Mesodermal cell (in vitro differentiated cells): Measurements from ENCODE around the gene CCR5.

Experiments
- H3K27ac ChIP-seq: 2 replicates; pipeline ENCODE4 v1.7.0; 2013; ENCODE audit warnings: mild to moderate bottlenecking, low read depth, low read length, moderate library complexity; ENCODE audit not compliant: severe bottlenecking
- H3K36me3 ChIP-seq: 2 replicates; pipeline ENCODE4 v1.7.1; 2013; ENCODE audit warnings: mild to moderate bottlenecking, low read length, moderate library complexity; ENCODE audit not compliant: control insufficient read depth, insufficient read depth
- H3K4me1 ChIP-seq: one replicate; pipeline ENCODE4 v1.7.1; 2013; ENCODE audit warnings: mild to moderate bottlenecking, low read length; ENCODE audit not compliant: insufficient read depth, control insufficient read depth, poor library complexity, severe bottlenecking
- H3K4me3 ChIP-seq: 2 replicates; pipeline ENCODE4 v1.7.0; 2013; ENCODE audit warnings: low read length, control low read depth, mild to moderate bottlenecking; ENCODE audit not compliant: insufficient read depth, poor library complexity, severe bottlenecking; ENCODE audit errors: extremely low read depth
- H3K9me3 ChIP-seq: 2 replicates; pipeline ENCODE4 v1.7.1; 2013; ENCODE audit warnings: mild to moderate bottlenecking, low read length, moderate library complexity; ENCODE audit not compliant: control insufficient read depth
- WGBS, 2 experiments: methylation state at CpG; one replicate each; pipeline ENCODE4 v1.1.5; 2013; ENCODE audit warnings: missing lambda C conversion rate in 2 of 2; ENCODE audit not compliant: insufficient coverage in 2 of 2; 5-methylcytosine and 5-hydroxymethylcytosine counted together

CCR5 gene

DNA sequence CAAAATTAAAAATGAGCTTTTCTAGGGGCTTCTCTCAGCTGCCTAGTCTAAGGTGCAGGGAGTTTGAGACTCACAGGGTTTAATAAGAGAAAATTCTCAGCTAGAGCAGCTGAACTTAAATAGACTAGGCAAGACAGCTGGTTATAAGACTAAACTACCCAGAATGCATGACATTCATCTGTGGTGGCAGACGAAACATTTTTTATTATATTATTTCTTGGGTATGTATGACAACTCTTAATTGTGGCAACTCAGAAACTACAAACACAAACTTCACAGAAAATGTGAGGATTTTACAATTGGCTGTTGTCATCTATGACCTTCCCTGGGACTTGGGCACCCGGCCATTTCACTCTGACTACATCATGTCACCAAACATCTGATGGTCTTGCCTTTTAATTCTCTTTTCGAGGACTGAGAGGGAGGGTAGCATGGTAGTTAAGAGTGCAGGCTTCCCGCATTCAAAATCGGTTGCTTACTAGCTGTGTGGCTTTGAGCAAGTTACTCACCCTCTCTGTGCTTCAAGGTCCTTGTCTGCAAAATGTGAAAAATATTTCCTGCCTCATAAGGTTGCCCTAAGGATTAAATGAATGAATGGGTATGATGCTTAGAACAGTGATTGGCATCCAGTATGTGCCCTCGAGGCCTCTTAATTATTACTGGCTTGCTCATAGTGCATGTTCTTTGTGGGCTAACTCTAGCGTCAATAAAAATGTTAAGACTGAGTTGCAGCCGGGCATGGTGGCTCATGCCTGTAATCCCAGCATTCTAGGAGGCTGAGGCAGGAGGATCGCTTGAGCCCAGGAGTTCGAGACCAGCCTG is 984 bp downstream of the CCR5 start:
- H3K4me1 ChIP-seq: peaks cover 5% of the 10 kb centered on the region
- no peak overlapping the region for H3K27ac ChIP-seq
- 81 to 83% methylated on average over 6 to 8 of the region's 10 CpGs for WGBS, 2 experiments
- H3K9me3 ChIP-seq: no peaks in the 10 kb centered on the region
- no peaks in the 10 kb centered on the region for H3K36me3 ChIP-seq
- no peak overlapping the region for H3K4me3 ChIP-seq

DNA sequence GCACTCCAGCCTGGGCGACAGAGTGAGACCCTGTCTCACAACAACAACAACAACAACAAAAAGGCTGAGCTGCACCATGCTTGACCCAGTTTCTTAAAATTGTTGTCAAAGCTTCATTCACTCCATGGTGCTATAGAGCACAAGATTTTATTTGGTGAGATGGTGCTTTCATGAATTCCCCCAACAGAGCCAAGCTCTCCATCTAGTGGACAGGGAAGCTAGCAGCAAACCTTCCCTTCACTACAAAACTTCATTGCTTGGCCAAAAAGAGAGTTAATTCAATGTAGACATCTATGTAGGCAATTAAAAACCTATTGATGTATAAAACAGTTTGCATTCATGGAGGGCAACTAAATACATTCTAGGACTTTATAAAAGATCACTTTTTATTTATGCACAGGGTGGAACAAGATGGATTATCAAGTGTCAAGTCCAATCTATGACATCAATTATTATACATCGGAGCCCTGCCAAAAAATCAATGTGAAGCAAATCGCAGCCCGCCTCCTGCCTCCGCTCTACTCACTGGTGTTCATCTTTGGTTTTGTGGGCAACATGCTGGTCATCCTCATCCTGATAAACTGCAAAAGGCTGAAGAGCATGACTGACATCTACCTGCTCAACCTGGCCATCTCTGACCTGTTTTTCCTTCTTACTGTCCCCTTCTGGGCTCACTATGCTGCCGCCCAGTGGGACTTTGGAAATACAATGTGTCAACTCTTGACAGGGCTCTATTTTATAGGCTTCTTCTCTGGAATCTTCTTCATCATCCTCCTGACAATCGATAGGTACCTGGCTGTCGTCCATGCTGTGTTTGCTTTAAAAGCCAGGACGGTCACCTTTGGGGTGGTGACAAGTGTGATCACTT is 2.0 kb downstream of the CCR5 start:
- peaks cover 5% of the 10 kb centered on the region for H3K4me1 ChIP-seq
- H3K9me3 ChIP-seq: no peaks in the 10 kb centered on the region
- H3K36me3 ChIP-seq: no peaks in the 10 kb centered on the region
- no peak overlapping the region for H3K4me3 ChIP-seq
- H3K27ac ChIP-seq: no peak overlapping the region
- WGBS, 2 experiments: 92 to 94% methylated on average over 4 to 6 of the region's 9 CpGs

DNA sequence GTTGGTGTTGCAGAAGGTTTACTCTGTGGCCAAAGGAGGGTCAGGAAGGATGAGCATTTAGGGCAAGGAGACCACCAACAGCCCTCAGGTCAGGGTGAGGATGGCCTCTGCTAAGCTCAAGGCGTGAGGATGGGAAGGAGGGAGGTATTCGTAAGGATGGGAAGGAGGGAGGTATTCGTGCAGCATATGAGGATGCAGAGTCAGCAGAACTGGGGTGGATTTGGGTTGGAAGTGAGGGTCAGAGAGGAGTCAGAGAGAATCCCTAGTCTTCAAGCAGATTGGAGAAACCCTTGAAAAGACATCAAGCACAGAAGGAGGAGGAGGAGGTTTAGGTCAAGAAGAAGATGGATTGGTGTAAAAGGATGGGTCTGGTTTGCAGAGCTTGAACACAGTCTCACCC is 4.0 kb downstream of the CCR5 start:
- Histone ChIP-seq H3K9me3 (no peaks in the 10 kb centered on the region), H3K27ac (no peak overlapping the region), H3K4me1 (peaks cover 5% of the 10 kb centered on the region), H3K36me3 (no peaks in the 10 kb centered on the region), H3K4me3 (no peak overlapping the region)
- 74 to 86% methylated on average over 3 of the region's 3 CpGs for WGBS, 2 experiments

DNA sequence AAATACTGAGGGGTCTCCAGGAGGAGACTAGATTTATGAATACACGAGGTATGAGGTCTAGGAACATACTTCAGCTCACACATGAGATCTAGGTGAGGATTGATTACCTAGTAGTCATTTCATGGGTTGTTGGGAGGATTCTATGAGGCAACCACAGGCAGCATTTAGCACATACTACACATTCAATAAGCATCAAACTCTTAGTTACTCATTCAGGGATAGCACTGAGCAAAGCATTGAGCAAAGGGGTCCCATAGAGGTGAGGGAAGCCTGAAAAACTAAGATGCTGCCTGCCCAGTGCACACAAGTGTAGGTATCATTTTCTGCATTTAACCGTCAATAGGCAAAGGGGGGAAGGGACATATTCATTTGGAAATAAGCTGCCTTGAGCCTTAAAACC is 4.5 kb downstream of the CCR5 start:
- 100% methylated on average over 1 of the region's 2 CpGs; no CpG with 5 or more reads in 1 of the 2 experiments for WGBS, 2 experiments
- H3K4me3 ChIP-seq: no peak overlapping the region
- no peaks in the 10 kb centered on the region for H3K36me3 ChIP-seq
- H3K4me1 ChIP-seq: peaks cover 5% of the 10 kb centered on the region
- no peaks in the 10 kb centered on the region for H3K9me3 ChIP-seq
- H3K27ac ChIP-seq: no peak overlapping the region

DNA sequence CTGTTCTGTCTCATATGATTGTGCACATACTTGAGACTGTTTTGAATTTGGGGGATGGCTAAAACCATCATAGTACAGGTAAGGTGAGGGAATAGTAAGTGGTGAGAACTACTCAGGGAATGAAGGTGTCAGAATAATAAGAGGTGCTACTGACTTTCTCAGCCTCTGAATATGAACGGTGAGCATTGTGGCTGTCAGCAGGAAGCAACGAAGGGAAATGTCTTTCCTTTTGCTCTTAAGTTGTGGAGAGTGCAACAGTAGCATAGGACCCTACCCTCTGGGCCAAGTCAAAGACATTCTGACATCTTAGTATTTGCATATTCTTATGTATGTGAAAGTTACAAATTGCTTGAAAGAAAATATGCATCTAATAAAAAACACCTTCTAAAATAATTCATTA is 5.1 kb downstream of the CCR5 start:
- H3K9me3 ChIP-seq: no peaks in the 10 kb centered on the region
- H3K4me3 ChIP-seq: no peak overlapping the region
- peaks cover 4% of the 10 kb centered on the region for H3K4me1 ChIP-seq
- WGBS, 2 experiments: 26 to 37% methylated on average over 2 of the region's 2 CpGs
- H3K27ac ChIP-seq: no peak overlapping the region
- H3K36me3 ChIP-seq: no peaks in the 10 kb centered on the region

DNA sequence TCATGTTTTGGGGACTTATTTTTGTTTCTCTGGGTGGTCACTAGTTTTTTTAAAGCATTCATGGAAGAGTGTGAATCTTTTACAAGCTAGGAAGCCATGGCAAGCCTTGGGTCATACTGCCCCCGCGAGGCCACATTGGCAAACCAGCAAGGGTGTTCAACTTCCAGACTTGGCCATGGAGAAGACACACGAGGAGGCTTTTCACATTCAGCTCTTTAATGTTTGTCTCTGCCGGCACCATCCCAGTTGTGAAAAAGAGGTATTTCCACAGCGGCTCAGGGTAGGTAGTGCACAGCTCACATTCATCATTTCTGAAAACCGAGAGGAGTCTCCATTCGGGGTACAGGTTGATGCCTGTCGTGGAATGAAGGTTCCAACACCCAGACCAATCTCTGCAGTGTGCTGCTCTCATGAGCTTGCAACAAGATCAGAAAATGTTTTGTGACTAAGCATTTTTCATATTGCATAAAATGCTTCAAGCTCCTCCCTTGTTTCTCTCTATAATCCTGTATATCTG is 7.7 kb downstream of the CCR5 start:
- H3K4me1 ChIP-seq: peaks cover 2% of the 10 kb centered on the region
- H3K27ac ChIP-seq: no peak overlapping the region
- H3K4me3 ChIP-seq: no peak overlapping the region
- 41 to 53% methylated on average over 7 to 8 of the region's 8 CpGs for WGBS, 2 experiments
- H3K36me3 ChIP-seq: no peaks in the 10 kb centered on the region
- no peaks in the 10 kb centered on the region for H3K9me3 ChIP-seq

DNA sequence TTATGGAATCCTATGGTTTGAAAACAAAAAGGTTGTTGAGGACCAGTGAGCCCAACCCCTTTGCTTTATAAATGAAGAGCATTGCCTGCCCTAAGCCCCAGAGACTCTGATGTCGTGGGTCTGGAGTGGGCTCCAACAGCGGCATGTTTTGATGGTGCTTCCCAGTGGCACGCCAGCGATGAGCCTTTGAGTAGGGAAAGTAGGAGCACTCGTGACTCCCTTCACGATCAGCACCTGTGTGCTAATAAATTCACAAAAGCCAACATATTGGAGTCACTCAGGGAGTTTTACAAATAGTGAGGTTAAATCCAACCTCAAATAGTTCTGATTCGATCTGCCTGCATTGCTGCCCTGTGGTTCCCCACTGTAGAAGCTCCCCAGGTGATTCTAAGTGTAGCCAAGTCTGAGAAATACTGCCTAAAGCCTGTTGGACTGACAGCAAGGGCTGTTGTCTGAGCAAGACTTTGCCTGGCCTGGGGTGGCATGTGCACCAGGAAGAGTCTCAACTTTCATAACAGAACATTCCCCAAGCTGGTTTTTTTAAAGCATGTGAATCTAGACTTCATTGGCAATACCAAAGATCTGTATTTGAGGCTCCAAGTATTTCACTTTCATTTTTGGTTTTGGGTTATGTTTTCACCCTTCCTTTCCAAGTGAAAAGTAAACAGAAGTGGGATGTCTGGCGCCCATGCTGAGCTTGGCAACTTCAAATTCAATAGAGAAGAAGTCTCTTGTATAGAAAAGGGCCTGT is 9.9 kb downstream of the CCR5 start:
- H3K36me3 ChIP-seq: no peaks in the 10 kb centered on the region
- peaks cover 2% of the 10 kb centered on the region for H3K4me1 ChIP-seq
- no peak overlapping the region for H3K27ac ChIP-seq
- H3K4me3 ChIP-seq: no peak overlapping the region
- H3K9me3 ChIP-seq: no peaks in the 10 kb centered on the region
- 63 to 64% methylated on average over 3 to 6 of the region's 8 CpGs for WGBS, 2 experiments

DNA sequence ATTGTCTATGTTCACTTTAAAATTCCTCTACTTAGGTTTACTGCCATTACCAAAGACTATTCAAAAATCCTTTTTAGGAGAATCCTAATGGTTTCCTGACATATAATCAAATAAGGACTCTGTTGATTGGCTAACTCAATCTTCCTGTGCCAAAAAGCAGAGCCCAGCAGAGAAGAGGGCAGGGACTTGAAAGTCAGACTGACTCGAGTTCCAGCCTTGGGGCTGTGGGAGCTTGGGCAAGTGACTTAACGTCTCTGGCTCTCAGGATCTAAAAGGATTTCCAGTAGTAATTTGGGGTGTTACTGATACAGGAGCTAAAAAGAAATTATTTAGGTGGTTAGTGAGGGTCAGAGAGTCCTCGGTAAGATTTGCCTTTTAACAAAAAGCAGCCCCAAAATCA is 10.9 kb downstream of the CCR5 start:
- peaks cover 7% of the 10 kb centered on the region for H3K4me1 ChIP-seq
- 68 to 91% methylated on average over 2 to 3 of the region's 3 CpGs for WGBS, 2 experiments
- no peaks in the 10 kb centered on the region for H3K9me3 ChIP-seq
- H3K36me3 ChIP-seq: no peaks in the 10 kb centered on the region
- H3K4me3 ChIP-seq: no peak overlapping the region
- H3K27ac ChIP-seq: no peak overlapping the region

DNA sequence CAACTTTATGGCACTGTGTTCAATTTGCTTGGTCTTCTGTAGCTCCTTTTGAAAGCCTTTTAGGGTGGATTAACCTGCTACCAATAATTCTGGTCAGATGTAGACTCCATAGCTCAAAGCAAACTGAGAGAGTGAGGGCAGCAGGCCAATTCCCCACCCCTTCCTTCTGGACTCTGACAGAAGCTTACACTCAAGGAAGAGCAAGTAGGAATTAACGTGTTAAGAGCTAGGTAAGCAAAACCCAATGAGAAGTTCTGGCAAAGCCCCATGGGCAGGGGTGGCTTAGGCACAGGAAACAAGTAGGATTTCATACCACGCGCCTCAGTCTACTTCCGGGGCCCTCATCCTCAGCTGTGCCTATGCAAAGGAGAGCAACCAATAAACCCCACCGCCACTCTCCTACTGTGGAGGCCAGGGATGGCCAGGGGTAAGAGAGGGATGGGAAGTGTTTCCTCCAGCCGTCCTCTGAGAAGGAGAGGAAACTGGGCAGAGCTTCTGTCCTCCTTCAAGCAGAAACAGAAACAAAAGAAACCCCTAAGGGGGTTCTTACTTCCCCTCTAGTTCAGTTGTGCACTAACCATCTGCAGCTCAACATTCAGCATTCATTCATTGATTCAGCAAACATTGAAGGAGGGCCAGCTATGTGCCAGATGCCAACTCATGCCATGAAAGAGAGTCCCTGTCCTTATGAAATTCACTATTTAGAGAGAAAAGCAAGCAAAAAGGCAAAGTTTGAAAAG is 12.6 kb downstream of the CCR5 start:
- 93 to 100% methylated on average over 3 of the region's 6 CpGs for WGBS, 2 experiments
- peaks cover 7% of the 10 kb centered on the region for H3K4me1 ChIP-seq
- H3K27ac ChIP-seq: no peak overlapping the region
- no peak overlapping the region for H3K4me3 ChIP-seq
- no peaks in the 10 kb centered on the region for H3K36me3 ChIP-seq
- H3K9me3 ChIP-seq: peaks cover 11% of the 10 kb centered on the region

DNA sequence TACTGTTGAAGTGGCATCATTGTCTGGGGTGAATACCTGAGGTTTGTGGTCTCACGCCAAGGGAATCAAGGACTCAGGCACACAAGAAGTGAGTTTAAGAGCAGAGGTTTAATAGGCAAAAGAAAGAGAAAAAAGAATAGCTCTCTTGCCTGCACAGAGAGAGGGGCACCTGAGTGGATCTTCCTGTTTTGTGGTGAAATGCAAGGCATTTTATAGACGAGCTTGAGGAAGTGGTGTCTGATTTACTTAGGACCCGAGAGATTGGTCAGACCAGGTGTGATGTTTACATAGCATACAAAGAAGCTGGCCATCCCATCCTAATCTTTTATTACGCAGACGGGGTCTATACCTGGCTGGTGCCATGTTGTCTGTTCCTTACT is 13.2 kb downstream of the CCR5 start:
- no peak overlapping the region for H3K27ac ChIP-seq
- 91 to 96% methylated on average over 5 of the region's 5 CpGs for WGBS, 2 experiments
- H3K4me1 ChIP-seq: peaks cover 7% of the 10 kb centered on the region
- no peak overlapping the region for H3K4me3 ChIP-seq
- peaks cover 11% of the 10 kb centered on the region for H3K9me3 ChIP-seq
- no peaks in the 10 kb centered on the region for H3K36me3 ChIP-seq
